ENCODE data around the gene SPART. TPM values are rescaled to one million over a fixed set of nuclear protein-coding genes. Genes with fewer than 3 reads are reported as not detected.
A peak's percentile ranks its signal among the peaks of the same experiment; 100 is the strongest.

Gene SPART
- total RNA-seq, 2 donors from 2014 or later: 49.1 to 53.9 TPM

DNA sequence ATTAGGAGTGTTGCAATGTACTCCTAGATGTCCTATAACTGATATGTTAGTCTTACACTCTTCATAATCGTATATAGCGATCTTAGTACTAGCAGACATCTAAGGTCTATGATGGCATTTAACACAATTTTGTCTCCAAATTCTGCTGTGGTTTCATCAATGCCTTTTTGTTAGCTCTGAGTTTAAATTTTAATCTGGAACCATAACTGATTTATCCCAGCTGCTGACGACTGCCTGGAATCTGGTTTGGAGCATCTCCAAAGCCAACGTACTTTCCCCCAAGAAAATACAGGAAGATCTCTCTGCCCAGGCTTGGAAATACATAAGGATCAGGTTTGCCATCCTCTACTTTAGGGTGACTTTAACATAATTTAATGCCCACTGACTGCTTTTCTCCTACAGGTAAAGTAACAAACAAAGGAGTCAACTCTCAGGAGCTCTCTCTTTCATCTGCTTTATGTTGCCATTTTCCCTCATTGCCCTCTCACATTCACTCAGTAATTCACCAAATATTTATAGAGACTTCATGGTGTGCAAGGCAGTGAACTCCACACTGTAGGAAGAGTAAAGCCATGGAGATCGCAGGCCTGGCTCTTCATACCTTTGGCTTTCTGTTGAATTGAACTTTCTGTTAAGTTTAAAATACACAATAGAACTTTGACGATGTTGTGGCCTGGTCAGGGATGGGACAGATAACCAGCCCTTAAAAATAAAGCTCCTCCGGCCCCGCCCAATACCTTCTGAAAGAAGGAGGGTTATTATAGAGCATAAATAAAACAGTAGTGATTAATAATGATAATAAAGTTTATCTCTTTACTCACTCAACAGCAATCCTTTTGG, 23.3 kb upstream of the SPART start:
- WGBS, 2 experiments (ENCODE audit: insufficient coverage in 1 of 2, insufficient read length in 1 of 2): 94 to 98% methylated on average over 5 to 8 of the region's 8 CpGs
- Histone ChIP-seq H3K9me3 (ENCODE audit: control insufficient read depth, low read length) (peaks cover 20% of the 10 kb centered on the region), H3K27me3 (ENCODE audit: control insufficient read depth, insufficient read depth, low read length, poor library complexity, severe bottlenecking) (no peaks in the 10 kb centered on the region), H3K27ac (ENCODE audit: low read depth, low read length) (no peak overlapping the region), H3K4me1 (ENCODE audit: control insufficient read depth, insufficient read depth, low read length) (peaks cover 7% of the 10 kb centered on the region), H3K4me3 (ENCODE audit: low read length) (no peak overlapping the region), H3K36me3 (ENCODE audit: control insufficient read depth, insufficient read depth, low read length) (peaks cover 14% of the 10 kb centered on the region), H3K9ac (ENCODE audit: extremely low read depth, low read length, poor library complexity, severe bottlenecking) (no peak overlapping the region)
- peaks cover 11% of the 10 kb centered on the region for H3K4me1 Mint-ChIP-seq
- H3K4me3 Mint-ChIP-seq: no peak overlapping the region
- H3K27ac Mint-ChIP-seq: no peak overlapping the region
- peaks cover 16% of the 10 kb centered on the region for H3K36me3 Mint-ChIP-seq (ENCODE audit: low read depth)
- H3K9me3 Mint-ChIP-seq: peaks cover 10% of the 10 kb centered on the region
- no peaks in the 10 kb centered on the region for H3K27me3 Mint-ChIP-seq (ENCODE audit: insufficient read depth)
- DNase-seq: no peak
- TF ChIP-seq, protein P1, sequence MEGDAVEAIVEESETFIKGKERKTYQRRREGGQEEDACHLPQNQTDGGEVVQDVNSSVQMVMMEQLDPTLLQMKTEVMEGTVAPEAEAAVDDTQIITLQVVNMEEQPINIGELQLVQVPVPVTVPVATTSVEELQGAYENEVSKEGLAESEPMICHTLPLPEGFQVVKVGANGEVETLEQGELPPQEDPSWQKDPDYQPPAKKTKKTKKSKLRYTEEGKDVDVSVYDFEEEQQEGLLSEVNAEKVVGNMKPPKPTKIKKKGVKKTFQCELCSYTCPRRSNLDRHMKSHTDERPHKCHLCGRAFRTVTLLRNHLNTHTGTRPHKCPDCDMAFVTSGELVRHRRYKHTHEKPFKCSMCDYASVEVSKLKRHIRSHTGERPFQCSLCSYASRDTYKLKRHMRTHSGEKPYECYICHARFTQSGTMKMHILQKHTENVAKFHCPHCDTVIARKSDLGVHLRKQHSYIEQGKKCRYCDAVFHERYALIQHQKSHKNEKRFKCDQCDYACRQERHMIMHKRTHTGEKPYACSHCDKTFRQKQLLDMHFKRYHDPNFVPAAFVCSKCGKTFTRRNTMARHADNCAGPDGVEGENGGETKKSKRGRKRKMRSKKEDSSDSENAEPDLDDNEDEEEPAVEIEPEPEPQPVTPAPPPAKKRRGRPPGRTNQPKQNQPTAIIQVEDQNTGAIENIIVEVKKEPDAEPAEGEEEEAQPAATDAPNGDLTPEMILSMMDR (conservative IDR thresholded peaks at IDR 0.05): no peak

GRCh38 chr13:36366031-36366430, 19.8 kb upstream of the SPART start:
- no peaks in the 10 kb centered on the region for H3K9me3 Mint-ChIP-seq
- Histone ChIP-seq H3K36me3 (ENCODE audit: control insufficient read depth, insufficient read depth, low read length) (peaks cover 11% of the 10 kb centered on the region), H3K4me1 (ENCODE audit: control insufficient read depth, insufficient read depth, low read length) (peaks cover 5% of the 10 kb centered on the region), H3K27ac (ENCODE audit: low read depth, low read length) (no peak overlapping the region), H3K9me3 (ENCODE audit: control insufficient read depth, low read length) (no peaks in the 10 kb centered on the region), H3K4me3 (ENCODE audit: low read length) (no peak overlapping the region), H3K9ac (ENCODE audit: extremely low read depth, low read length, poor library complexity, severe bottlenecking) (no peak overlapping the region), H3K27me3 (ENCODE audit: control insufficient read depth, insufficient read depth, low read length, poor library complexity, severe bottlenecking) (no peaks in the 10 kb centered on the region)
- peaks cover 1% of the 10 kb centered on the region for H3K27me3 Mint-ChIP-seq (ENCODE audit: insufficient read depth)
- 94 to 99% methylated on average over 4 of the region's 4 CpGs for WGBS, 2 experiments (ENCODE audit: insufficient coverage in 1 of 2, insufficient read length in 1 of 2)
- DNase-seq: no peak
- H3K4me3 Mint-ChIP-seq: no peak overlapping the region
- no peak overlapping the region for H3K27ac Mint-ChIP-seq
- H3K36me3 Mint-ChIP-seq (ENCODE audit: low read depth): peaks cover 9% of the 10 kb centered on the region
- no peaks in the 10 kb centered on the region for H3K4me1 Mint-ChIP-seq
- TF ChIP-seq, protein P1 (conservative IDR thresholded peaks at IDR 0.05): no peak

DNA sequence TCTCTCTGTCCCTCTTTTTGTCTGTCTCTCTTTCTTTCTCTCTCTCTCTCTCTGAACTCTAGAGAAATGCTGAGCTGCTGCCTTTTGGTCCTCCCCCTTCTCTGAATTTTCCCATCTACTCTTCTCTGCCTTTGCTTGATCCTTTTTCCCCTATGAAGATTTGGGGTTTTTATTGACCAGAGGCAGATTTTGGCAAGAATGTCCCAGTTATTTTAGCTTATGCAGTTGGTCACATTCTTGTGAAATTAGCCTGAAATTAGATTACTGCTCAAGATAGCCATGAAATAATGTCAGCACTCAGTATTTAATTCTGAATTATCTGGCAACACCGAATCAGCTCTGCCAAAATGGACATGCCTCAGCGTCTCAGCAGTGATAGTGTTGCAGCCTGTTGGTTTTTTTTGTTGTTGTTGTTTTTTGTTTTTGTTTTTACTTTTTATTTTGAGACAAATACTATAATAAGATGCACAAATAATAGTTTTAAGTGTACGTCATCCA, 17.2 kb upstream of the SPART start:
- H3K27me3 Mint-ChIP-seq (ENCODE audit: insufficient read depth): peaks cover 1% of the 10 kb centered on the region
- H3K9me3 Mint-ChIP-seq: no peaks in the 10 kb centered on the region
- H3K9me3 ChIP-seq (ENCODE audit: control insufficient read depth, low read length): no peaks in the 10 kb centered on the region
- no peaks in the 10 kb centered on the region for H3K27me3 ChIP-seq (ENCODE audit: control insufficient read depth, insufficient read depth, low read length, poor library complexity, severe bottlenecking)
- peaks cover 2% of the 10 kb centered on the region for H3K4me1 Mint-ChIP-seq
- no peak overlapping the region for H3K4me3 ChIP-seq (ENCODE audit: low read length)
- WGBS, 2 experiments (ENCODE audit: insufficient coverage in 1 of 2, insufficient read length in 1 of 2): 97% methylated on average over 3 of the region's 3 CpGs; no CpG with 5 or more reads in 1 of the 2 experiments
- TF ChIP-seq, protein P1 (conservative IDR thresholded peaks at IDR 0.05): no peak
- peaks cover 11% of the 10 kb centered on the region for H3K36me3 ChIP-seq (ENCODE audit: control insufficient read depth, insufficient read depth, low read length)
- no peak overlapping the region for H3K4me3 Mint-ChIP-seq
- peak overlapping the region; percentile 53 for H3K27ac Mint-ChIP-seq
- peaks cover 9% of the 10 kb centered on the region for H3K36me3 Mint-ChIP-seq (ENCODE audit: low read depth)
- H3K9ac ChIP-seq (ENCODE audit: extremely low read depth, low read length, poor library complexity, severe bottlenecking): no peak overlapping the region
- H3K4me1 ChIP-seq (ENCODE audit: control insufficient read depth, insufficient read depth, low read length): peaks cover 5% of the 10 kb centered on the region
- no peak for DNase-seq
- no peak overlapping the region for H3K27ac ChIP-seq (ENCODE audit: low read depth, low read length)

Data from endodermal cell (in vitro differentiated cells).